NCI-H1694 treated with DMSO at 0.1 percent for 48 hours (cell line): ENCODE results near the gene LMF1.
"Not testable (repeated sequence)": the region's sequence is repeated elsewhere in the genome, so short reads cannot be mapped to it uniquely, and the experiment has no call there.

Source experiments
- DNase-seq: peaks from one replicate; lab custom pipeline; 2025; lab: John Stamatoyannopoulos, UW

Gene LMF1

GRCh38 chr16:893360-893759, 77.4 kb downstream of the LMF1 start:
- DNase-seq, result no peak

DNA sequence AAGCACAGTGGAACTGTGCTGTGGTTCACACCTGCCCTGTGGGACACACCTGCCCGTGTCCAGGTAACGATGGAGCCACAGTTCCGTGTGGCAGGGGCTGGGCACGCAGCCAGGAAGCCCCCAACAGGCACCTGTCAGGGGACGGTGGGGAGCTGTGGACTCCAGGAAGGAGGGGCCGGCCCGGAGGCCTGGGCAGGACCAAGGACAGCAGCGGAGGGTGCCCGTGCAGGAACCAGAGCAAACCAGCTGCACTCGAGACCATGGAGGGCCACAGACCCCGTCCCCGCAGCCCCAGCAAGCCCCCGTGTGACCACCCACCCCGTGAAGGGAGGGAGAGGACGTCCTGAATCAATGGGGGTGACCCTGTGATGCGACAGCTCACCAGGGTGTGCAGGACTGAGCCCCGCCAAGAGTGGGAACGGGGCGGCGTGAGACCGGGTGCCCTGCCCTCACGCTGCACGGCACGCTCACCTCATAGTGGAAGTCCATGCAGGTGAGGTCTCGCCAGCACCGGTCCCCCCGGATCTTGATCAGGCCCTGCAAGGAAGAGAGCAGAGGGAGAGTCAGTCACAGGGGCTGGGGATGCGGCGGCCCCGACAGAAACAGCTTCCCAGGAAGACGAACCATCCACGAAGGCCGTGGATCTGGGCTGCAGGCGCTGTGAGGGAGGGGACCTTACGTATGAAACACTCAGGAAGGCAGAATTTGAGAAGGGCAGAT, 78.1 kb downstream of the LMF1 start:
- DNase-seq, result no peak

GRCh38 chr16:892006-892405, 78.8 kb downstream of the LMF1 start:
- DNase-seq, result no peak

- no peak for DNase-seq
Measured at GRCh38 chr16:891353-891740, 79.4 kb downstream of the LMF1 start.

- DNase-seq, result no peak
Measured at GRCh38 chr16:890716-891352, 80.0 kb downstream of the LMF1 start.

- DNase-seq, result no peak
Measured at GRCh38 chr16:890217-890616, 80.6 kb downstream of the LMF1 start.

GRCh38 chr16:889586-889985, 81.2 kb downstream of the LMF1 start:
- no peak for DNase-seq

- DNase-seq, result no peak
Measured at GRCh38 chr16:888901-889570, 81.7 kb downstream of the LMF1 start.

GRCh38 chr16:888456-888855, 82.3 kb downstream of the LMF1 start:
- not testable (repeated sequence) for DNase-seq

DNA sequence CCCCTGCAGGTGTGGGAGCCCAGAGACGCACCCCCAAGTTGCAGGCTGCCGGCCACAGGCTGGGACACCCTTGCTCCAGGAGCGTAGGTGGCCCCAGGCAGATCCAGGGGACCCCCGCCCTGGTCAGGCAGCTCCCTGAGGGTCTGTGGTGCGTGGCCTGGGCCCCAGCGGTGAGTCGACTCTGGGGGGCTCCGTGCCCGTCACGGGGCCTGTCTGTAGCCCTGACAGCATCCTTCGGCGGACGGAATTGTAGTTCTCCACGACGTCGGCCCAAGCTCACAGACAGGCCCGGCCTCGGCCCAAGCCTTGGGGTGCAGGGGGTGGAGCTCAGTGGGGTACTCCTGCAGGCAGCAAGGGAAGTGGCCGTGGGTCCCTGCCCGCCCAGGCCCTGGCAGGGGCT, 82.9 kb downstream of the LMF1 start:
- no peak for DNase-seq

DNA sequence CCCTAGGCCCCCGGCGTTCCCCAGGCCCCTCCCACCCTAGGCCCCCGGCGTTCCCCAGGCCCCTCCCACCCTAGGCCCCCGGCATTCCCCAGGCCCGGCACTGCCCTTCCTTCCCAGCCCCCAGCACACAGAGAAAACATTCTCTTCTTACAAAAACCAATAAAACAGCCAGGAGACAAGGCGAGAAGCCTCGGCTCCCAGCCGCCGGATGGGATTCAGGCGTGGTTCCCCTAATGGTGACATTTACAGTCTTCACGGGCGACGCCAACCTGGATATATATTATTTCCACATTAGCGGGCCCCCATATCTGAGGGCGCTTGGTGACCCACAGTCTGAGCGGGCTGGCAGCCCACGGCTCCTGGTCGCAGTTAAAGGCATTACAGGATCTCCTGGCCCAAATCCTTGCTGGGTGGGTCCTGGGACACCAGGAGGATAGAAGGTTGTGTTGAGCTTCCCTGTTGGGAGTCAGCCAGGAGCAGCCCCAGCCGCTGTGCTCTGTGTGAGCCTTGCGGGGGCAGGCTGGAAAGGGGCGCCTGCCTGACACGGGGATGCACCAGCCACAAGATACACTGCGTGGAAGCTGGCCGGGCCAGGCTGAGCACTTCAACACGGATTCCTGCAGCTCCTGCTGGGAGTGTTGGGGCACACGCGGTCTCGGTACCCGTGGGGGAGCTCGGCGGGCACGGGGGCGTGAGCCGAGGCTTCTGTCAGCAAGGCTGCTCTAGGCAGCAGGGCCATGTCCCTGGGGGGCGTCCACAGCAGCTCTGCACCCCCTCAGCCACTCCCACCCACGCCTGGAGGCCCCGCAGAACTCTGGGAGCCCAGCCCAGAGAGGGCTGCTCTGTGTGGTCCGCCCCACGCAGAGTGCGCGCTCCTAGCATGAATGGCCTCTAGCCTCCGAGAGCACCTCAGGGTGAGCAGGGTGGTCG, 83.7 kb downstream of the LMF1 start:
- DNase-seq, result no peak

DNA sequence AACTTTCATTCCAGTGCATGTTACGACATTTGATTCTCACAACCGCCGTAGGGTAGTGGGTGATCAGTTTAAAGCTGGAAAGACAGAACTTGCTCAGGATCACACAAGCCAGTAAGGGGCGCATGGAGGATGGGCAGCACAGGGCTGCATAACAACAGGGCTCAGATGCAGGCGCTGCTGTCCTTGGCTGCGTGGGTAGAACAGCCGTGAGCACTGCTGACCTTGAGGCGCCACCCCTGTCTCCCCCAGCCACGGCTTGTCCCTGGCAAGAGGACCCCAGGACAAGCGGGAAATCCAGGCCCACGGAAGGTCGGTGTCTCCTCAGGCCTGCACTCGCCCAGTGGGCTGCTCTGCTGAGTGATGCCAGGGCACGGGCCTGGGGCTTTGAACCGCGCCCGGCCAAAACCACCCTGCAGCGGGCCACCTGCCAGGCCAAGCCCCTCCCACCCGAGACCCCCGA, 84.7 kb downstream of the LMF1 start:
- no peak for DNase-seq

DNA sequence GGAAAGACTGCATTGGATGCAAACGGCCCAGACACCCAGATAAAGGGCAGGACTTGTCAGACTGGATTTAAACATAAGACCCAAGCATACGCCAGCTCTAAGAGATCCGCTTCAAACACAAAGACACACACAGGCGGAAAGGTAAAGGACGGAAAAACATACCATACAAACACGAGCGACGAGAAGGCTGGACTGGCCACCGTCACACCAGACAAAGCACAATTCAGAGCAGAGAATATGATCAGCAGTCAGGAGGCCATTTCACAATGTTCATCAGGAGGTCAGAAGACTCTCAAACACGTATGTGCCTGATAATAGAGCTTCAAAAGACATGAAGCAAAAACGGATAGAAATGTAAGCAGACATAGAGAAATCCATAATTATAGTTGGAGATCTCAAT, 85.4 kb downstream of the LMF1 start:
- DNase-seq, result no peak

DNA sequence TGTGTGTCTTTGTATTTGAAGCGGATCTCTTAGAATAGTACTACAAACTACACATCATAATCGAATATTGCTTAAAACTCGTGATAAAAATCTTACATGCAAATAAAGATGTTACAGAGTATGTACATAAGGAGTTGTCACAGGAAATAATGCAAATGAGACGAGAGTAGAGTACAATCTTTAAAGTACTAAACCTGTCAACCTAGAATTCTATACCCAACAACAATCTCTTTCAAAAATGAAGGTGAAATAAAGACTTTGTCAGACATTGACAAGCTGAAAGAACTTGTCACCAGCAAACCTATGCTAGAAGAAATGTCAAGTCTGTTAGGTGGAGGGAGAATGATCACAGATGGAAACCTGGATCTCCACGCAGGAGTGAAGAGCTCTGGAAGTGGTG, 86.6 kb downstream of the LMF1 start:
- no peak for DNase-seq

GRCh38 chr16:883781-884180, 87.0 kb downstream of the LMF1 start:
- DNase-seq, result no peak

DNA sequence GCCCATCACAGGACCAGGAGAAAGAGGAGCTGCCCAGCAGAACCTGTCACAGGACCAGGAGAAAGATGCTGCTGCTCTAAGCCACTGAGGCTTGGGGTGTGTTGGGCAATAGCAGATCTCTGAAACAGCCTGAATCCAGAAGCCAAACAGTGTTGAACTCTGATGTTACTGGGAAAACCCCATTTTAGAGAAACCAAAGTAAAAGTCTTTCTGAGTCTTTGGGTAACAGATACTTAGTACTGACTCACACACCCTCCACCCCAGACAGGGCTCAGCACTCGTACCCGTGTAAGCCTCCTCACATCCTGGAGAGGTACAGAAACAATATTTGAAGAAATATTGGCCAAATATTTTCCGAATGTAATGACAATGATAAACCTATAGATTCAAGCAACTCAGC, 87.4 kb downstream of the LMF1 start:
- DNase-seq, result no peak

DNA sequence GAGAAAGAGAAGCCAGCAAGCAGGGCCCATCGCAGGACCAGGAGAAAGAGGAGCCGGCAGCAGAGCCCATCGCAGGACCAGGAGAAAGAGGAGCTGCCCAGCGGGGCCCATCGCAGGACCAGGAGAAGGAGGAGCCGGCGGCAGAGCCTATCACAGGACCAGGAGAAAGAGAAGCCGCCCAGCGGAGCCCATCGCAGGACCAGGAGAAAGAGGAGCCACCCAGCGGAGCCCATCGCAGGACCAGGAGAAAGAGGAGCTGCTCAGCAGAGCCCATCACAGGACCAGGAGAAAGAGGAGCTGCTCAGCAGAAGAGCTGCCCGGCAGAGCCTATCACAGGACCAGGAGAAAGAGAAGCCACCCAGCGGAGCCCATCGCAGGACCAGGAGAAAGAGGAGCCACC, 88.1 kb downstream of the LMF1 start:
- not testable (repeated sequence) for DNase-seq

- no peak for DNase-seq
Measured at GRCh38 chr16:882256-882655, 88.5 kb downstream of the LMF1 start.

DNA sequence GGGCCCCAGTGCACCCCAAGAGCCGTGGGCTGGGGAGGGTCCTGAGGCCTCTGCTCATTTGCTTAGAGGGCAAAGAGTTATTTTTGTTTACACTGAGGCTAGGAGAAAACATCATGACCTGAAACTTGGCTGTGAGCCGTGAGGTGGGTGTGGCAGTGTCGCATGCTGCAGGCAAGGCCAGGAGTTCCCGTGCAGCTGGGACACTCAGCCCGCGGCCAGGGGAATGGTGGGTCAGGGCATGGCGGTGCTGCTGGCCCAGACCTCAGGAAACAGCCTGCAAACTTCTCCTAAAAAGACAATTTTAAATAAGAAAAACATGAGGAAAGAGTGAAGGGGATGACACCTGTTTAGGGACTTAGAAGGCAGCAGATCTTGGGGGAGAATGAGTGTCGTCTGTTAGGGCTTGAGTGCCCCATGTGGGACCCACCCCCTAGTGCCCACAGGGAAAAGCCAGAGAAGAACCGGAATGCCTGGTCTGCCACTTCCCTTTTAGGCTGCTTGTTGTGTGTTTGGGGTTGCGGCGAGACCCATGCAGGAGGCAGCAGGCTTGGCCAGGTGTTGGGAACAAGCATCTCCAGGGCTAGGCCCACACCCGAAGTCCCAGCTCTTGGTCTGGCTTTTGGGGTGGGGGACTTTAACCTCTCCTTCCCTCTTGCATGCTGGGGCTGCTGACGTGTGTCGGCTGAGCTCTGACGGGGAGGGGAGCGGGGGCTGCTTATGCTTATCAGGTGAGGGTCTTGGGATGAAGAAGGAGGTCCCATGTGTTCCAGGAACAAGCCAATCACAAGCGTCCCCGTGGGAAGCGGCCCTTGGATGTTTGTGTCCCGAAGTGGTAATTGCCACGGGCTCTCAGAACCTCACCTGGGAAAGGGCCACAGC, 89.3 kb downstream of the LMF1 start:
- DNase-seq, result no peak

- no peak for DNase-seq
Measured at GRCh38 chr16:880471-881171, 90.2 kb downstream of the LMF1 start.

- DNase-seq, result no peak
Measured at GRCh38 chr16:879986-880385, 90.8 kb downstream of the LMF1 start.
